ENCODE data around the gene CKS1B. TPM values are rescaled to one million over a fixed set of nuclear protein-coding genes. Genes with fewer than 3 reads are reported as not detected.

Gene CKS1B
- 100 to 1,000 TPM; 202 to 308 TPM for total RNA-seq

- Mint-ChIP-seq H3K36me3 (peaks cover 6 to 20% of the 10 kb centered on the region in 2 donors), H3K9me3 (no peaks in the 10 kb centered on the region), H3K27ac (no peak within 1 kb of the TSS)
- DNase-seq (ENCODE audit: low spot score in 2 of 2) (peak; percentile 87 to 97), ATAC-seq (peak; percentile 87 to 88)
These were observed at the start of gene CKS1B for GRCh38 chr1:154974102-154974807. Gene CKS1B (plus strand): TSS chr1:154974681. CDS start chr1:154974746, 65 bp downstream.

GRCh38 chr1:154925335-154926170 is 48.9 kb upstream of the CKS1B start:
- Mint-ChIP-seq H3K36me3 (peaks cover 0 to 14% of the 10 kb centered on the region in 2 donors), H3K27ac (peak overlapping the region in 1 of 2 donors; percentile 78), H3K9me3 (no peaks in the 10 kb centered on the region)
- peak in 1 of 2 donors; percentile 69 for ATAC-seq
- no peak for DNase-seq (ENCODE audit: low spot score in 2 of 2)

- H3K27ac Mint-ChIP-seq: peak overlapping the region; percentile 78 to 81
- no peak for ATAC-seq
- DNase-seq (ENCODE audit: low spot score in 2 of 2): no peak
- peaks cover 0 to 14% of the 10 kb centered on the region in 2 donors for H3K36me3 Mint-ChIP-seq
- no peaks in the 10 kb centered on the region for H3K9me3 Mint-ChIP-seq
These were observed 48.3 kb upstream of the CKS1B start for GRCh38 chr1:154926201-154926600.

GRCh38 chr1:154931940-154932487 is 42.5 kb upstream of the CKS1B start:
- Mint-ChIP-seq H3K9me3 (no peaks in the 10 kb centered on the region), H3K27ac (no peak overlapping the region), H3K36me3 (peaks cover 6 to 7% of the 10 kb centered on the region in 2 donors)
- DNase-seq (ENCODE audit: low spot score in 2 of 2): no peak
- no peak for ATAC-seq

GRCh38 chr1:154934358-154934948 is 40.0 kb upstream of the CKS1B start:
- H3K27ac Mint-ChIP-seq: peak overlapping the region in 1 of 2 donors; percentile 14
- DNase-seq (ENCODE audit: low spot score in 2 of 2): no peak
- H3K36me3 Mint-ChIP-seq: peaks cover 6 to 7% of the 10 kb centered on the region in 2 donors
- no peaks in the 10 kb centered on the region for H3K9me3 Mint-ChIP-seq
- ATAC-seq: no peak

- H3K27ac Mint-ChIP-seq: peak overlapping the region; percentile 97 to 99
- H3K9me3 Mint-ChIP-seq: no peaks in the 10 kb centered on the region
- ATAC-seq (no peak), DNase-seq (ENCODE audit: low spot score in 2 of 2) (no peak)
- peaks cover 6 to 7% of the 10 kb centered on the region in 2 donors for H3K36me3 Mint-ChIP-seq
These were observed 38.5 kb upstream of the CKS1B start for GRCh38 chr1:154935749-154936554.

GRCh38 chr1:154936555-154937084 is 37.9 kb upstream of the CKS1B start, which contains the start of gene PMVK:
Gene PMVK (minus strand): TSS chr1:154936719. CDS start chr1:154936685, 34 bp downstream.
- Mint-ChIP-seq H3K27ac (peak within 1 kb of the TSS; percentile 97 to 99), H3K9me3 (no peaks in the 10 kb centered on the region), H3K36me3 (peaks cover 6 to 7% of the 10 kb centered on the region in 2 donors)
- ATAC-seq: peak; percentile 79 to 88
- DNase-seq (ENCODE audit: low spot score in 2 of 2): peak; percentile 90 to 93

- Mint-ChIP-seq H3K9me3 (no peaks in the 10 kb centered on the region), H3K36me3 (peaks cover 6 to 7% of the 10 kb centered on the region in 2 donors), H3K27ac (peak overlapping the region; percentile 97 to 99)
- DNase-seq (ENCODE audit: low spot score in 2 of 2) (peak; percentile 88 to 90), ATAC-seq (peak; percentile 78 to 86)
These were observed 37.1 kb upstream of the CKS1B start for GRCh38 chr1:154937085-154937987.

- Mint-ChIP-seq H3K27ac (peak overlapping the region; percentile 97 to 99), H3K36me3 (peaks cover 6 to 7% of the 10 kb centered on the region in 2 donors), H3K9me3 (no peaks in the 10 kb centered on the region)
- no peak for ATAC-seq
- no peak for DNase-seq (ENCODE audit: low spot score in 2 of 2)
These were observed 36.5 kb upstream of the CKS1B start for GRCh38 chr1:154937988-154938386.

- Mint-ChIP-seq H3K27ac (peak overlapping the region; percentile 93 to 97), H3K36me3 (peaks cover 6 to 7% of the 10 kb centered on the region in 2 donors), H3K9me3 (no peaks in the 10 kb centered on the region)
- DNase-seq (ENCODE audit: low spot score in 2 of 2) (no peak), ATAC-seq (no peak)
These were observed 35.7 kb upstream of the CKS1B start for GRCh38 chr1:154938604-154939399.

- no peak for DNase-seq (ENCODE audit: low spot score in 2 of 2)
- Mint-ChIP-seq H3K27ac (peak overlapping the region; percentile 51 to 85), H3K36me3 (peaks cover 6 to 7% of the 10 kb centered on the region in 2 donors), H3K9me3 (no peaks in the 10 kb centered on the region)
- ATAC-seq: no peak
These were observed 34.3 kb upstream of the CKS1B start for GRCh38 chr1:154940213-154940560.

GRCh38 chr1:154940651-154941194 is 33.8 kb upstream of the CKS1B start:
- ATAC-seq (peak in 1 of 2 donors; percentile 17), DNase-seq (ENCODE audit: low spot score in 2 of 2) (no peak)
- H3K36me3 Mint-ChIP-seq: peaks cover 6 to 7% of the 10 kb centered on the region in 2 donors
- H3K9me3 Mint-ChIP-seq: no peaks in the 10 kb centered on the region
- peak overlapping the region; percentile 81 to 85 for H3K27ac Mint-ChIP-seq

- no peak for DNase-seq (ENCODE audit: low spot score in 2 of 2)
- Mint-ChIP-seq H3K9me3 (no peaks in the 10 kb centered on the region), H3K36me3 (peaks cover 2 to 3% of the 10 kb centered on the region in 2 donors), H3K27ac (peak overlapping the region; percentile 82 to 85)
- ATAC-seq: no peak
These were observed 33.0 kb upstream of the CKS1B start for GRCh38 chr1:154941333-154942013.
